Fibroblast of the conjunctiva (primary cell): ENCODE data around the gene MARCHF9.

Source experiments
- DNase-seq: peaks from one replicate; pipeline ENCODE4 v3.0.0-alpha.2; 2010; ENCODE audit warnings: low read depth

The MARCHF9 gene

DNA sequence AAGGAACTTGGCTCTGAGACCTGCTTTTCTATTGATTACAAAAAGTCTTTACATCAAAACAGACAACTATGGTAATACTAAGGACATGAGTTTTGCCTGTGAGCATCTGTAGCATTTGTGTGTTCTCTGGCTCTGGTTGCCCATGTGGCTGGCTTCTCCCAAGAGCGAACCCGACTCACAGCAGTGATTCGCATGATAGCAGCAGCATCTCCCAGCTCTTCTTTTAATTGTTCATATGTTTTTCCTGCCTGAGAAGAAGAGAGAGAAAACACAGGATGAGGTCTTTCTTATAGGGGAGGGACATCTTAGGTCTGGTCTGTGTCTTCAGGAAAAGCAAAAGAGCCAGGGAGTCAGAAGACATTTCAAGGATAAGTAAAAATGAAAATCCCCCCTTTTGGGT, 46.1 kb downstream of the MARCHF9 start:
- DNase-seq: no peak

GRCh38 chr12:57802607-57803006, 47.7 kb downstream of the MARCHF9 start:
- DNase-seq: no peak

GRCh38 chr12:57803319-57803893, 48.5 kb downstream of the MARCHF9 start:
- no peak for DNase-seq

GRCh38 chr12:57806677-57807076, 51.8 kb downstream of the MARCHF9 start:
- no peak for DNase-seq

DNA sequence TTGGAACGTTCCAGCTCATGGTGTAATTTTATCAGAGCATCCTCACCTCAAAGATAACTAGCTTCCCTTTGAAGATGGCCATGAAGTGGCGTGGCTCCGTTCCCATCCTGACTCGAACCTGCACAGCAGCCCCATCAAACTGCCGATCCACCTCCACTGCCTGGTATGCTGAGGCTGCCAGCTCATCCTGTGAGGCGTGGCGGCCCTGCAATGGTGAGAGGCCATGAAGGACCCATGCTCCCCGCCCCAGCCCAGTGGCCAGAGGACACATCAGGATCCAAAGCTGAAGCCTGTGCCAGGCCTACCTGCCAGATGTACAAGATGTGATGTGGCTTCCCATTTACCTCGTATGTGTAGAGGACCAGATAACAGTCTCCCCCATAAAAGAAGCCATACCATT, 52.4 kb downstream of the MARCHF9 start:
- no peak for DNase-seq

GRCh38 chr12:57808351-57808750, 53.4 kb downstream of the MARCHF9 start:
- DNase-seq: no peak

GRCh38 chr12:57809425-57809824, 54.5 kb downstream of the MARCHF9 start:
- no peak for DNase-seq
